HG03103 (cell line): Measurements from ENCODE around the gene ACACA.
"Not testable (repeated sequence)": the region's sequence is repeated elsewhere in the genome, so short reads cannot be mapped to it uniquely, and the experiment has no call there.

Experiments
- ATAC-seq: cut with Tn5 transposase; IDR thresholded peaks from one replicate; pipeline ENCODE4 v1.9.1; 2021; ENCODE audit warnings: low read depth; ENCODE audit not compliant: unreplicated experiment

ACACA gene

DNA sequence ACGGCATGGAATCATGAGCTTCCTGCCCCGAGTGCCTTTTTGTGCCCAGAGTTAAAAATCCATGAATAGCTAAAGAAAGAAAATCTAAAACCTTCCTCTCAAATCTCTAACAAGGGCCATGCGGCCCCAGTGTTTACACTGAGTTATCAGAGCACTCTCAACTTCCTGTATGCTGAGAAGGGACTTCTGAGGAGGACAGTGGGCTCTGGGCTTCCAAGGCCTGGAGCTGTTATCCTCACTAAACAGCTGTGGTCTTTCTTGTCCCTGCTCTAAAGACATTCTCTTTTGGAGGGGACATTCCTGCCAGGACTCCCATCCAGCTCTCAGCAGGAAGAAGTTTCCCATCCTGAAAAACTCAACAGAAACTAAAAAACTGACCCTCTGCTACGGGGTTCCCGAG, 322.3 kb downstream of the ACACA start:
- no peak for ATAC-seq

DNA sequence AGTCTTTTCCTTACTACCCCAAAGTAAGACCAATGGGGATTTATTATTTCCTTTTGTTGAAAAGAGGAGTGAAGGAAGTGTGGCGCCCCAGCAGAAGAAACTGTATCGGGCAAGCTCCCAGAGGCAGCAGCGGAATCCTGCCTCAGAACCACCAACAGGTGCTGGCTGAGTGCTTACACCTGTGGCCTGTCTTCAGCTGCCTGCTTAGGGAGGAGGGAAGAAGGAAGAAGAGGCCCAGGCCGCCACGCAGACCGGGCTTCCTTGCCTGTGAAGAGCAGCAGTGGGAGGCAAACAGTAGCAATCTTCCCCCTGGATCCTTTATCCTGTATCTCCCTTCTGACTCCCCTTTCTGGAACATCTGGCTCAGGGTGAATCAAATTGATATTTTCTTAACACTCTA, 323.2 kb downstream of the ACACA start:
- ATAC-seq: no peak

DNA sequence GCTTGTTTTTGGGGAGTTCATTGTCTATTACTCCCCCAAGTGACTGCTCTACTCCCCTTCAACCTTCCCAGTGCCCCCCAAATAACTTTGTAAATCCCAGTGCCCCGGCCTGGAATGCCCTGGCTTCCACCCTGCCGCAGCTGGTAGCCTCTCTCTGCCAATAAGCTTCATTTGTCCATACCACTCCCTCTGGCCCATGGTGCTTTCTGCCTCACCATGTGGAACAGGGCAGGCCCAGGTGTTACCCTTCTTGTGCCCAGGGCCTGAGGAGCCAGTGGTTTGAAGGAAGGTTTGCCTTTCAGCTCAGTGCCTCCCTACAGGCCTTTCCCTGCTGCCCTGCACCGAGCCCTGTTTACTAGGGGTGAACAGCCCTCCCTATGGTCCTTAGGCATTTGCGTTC, 323.7 kb downstream of the ACACA start:
- ATAC-seq: no peak

DNA sequence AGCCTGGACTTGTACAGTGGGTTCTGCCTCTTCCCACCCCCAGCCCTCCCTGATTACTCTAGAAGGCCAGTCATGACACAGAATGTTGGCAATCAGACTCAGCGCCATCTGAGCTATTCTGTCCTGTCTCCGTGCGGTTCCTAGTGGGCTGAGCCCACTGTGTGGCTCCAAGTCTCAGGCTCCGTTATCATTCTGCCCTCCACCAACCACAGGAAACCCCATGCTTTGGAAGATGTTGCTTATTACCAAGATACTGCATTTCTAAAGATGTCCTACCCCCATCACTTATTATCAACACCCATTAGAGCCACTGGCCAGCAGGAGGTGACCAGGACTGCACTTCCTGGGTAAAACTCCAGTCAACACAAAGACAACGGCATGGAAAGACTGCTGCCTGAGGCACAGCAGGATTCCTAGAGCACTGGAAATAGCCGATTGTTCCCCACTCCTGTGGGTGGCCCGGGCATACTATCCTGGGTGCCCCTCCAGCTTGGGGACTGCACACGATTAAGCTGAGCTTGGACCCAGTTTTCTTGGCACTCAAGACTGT, 324.2 kb downstream of the ACACA start:
- no peak for ATAC-seq

DNA sequence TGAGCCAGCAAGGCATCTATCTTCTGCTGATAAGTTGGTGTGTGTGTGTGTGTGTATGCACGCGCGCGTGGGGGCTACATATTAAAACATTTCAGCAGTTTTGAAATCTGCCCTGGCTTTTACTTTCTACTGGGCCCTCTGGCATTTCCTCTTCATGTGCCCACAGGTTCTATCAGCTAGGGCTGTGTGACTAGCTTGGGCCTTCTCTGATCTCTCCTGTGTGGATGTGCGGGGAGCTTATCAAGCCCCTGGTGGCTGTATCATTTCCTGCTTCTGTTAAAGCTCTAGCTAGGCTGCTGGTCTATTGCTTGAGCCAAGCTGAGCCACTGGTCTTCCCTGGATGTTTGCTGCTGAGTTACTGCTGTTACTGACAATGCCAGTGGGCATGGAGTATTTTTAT, 325.3 kb downstream of the ACACA start:
- no peak for ATAC-seq

DNA sequence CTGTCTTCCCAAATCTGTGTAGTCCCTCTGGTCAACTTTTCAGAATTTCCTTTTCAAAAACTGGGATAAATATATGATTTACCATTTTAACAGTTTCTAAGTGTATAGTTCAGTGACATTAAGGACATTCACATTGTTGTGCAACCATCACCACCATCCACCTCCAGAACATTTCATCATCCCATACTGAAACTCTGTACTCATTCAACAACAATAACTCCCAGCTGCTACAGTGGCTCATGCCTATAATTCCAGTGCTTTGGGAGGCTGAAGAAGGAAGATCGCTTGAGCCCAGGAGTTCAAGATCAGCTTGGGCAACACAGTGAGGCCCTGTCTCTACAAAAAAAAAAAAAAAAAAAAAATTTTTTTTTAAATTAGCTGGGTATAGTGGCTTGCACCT, 326.9 kb downstream of the ACACA start:
- ATAC-seq: no peak

DNA sequence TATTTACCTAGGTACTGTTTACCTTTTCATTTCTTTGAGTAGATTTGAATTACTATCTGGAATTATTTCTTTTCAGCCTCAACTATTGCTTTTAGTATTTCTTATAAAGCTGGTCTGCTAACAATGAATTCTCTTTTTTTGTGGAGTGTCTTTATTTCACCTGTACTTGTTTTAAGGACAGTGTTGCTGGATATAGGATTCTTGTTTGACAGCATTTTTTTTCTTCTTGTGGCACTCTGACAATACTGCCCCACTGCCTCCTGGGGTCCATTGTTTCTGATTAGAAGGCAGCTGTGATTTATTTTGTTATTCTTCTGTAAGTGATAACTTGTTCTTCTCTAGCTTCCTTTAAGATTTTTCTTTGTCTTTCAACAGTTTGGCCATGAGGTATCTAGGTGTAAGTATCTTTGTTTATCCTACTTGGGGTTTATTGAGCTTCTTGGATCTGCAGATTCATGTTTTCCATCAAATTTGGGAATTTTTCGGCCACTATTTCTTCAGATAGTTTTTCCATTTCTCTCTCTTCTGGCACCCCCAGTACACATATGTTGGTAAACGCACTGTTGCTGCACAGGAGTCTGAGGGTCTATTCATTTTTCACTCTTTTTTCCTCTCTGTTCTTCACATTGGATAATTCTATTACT, 327.4 kb downstream of the ACACA start:
- ATAC-seq: no peak

DNA sequence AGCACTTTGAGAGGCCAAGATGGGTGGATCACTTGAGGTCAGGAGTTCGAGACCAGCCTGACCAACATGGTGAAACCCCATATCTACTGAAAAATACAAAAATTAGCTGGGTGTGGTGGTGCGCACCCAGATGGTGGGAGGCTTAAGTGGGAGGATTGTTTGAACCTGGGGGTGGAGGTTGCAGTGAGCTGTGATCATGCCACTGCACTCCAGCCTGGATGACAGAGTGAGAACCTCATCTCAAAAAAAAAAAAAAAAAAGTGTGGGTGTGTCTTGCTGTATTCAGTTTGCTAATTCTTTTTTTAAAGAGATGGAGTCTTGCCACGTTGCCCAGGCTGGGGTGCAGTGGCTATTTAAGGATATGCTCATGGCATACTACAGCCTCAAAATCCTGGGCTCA, 333.2 kb downstream of the ACACA start:
- ATAC-seq: not testable (repeated sequence)

DNA sequence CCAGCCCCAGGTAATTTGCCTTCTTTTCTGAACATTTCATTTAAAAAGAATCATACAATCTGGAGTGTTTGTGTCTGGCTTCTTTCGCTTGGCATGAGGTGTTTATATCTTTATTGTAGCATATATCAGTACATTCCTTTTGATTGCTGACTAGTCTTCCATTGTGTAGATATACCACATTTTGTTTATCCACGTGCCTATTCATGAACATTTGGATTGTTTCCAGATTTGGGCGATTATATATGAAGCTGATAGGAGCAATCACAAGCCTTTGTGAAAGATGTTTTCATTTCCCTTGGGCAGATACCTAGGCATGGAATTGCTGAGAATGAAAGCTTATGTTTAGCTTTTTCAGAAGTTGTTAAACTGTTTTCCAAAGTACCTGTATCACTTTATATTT, 337.5 kb downstream of the ACACA start:
- no peak for ATAC-seq

DNA sequence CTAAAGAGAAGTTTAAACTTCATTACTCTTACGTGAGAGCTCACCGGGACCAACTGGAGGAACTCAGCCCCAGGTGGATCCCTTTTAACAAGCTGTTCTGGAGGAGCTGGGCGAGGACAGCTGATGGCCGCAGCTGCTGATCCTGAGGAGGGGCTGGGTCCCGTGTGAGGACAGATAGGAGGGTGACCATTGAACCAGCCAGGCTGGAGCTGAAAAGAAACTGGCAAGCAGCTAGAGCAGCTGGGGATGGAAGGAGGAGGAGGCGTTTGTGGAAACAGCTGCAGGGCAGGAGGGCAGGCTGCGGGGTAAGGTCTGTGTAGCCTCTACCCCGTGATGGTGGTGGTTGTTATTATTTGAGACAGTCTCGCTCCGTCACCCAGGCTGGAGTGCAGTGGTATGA, 338.4 kb downstream of the ACACA start:
- no peak for ATAC-seq

DNA sequence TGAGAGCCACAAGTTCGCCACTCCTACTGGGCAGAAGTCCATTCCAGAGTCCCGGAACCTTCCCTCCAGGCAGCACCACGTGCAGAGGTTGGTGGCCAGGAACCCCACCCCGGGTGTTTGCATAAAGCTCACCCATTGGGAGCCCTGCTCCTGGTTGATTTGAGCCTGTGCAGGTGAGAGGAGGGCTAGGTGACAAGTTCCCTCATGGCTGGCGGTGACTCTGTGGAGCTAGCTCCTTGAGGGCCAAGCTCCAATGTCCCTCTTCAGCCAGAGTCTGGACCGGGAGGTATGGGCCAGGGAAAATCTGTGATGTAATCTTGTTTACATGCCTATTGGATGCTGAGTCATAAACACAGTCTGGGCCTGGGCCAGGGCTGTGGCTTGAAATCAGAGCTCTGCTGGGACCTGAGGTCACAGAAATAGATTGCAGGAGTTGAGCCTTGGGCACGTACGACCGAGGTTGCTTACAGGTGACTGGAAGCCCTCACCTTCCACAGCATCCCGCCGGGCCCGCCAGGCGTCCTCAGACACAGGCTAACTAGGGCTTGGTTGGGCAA, 339.0 kb downstream of the ACACA start:
- ATAC-seq: no peak

DNA sequence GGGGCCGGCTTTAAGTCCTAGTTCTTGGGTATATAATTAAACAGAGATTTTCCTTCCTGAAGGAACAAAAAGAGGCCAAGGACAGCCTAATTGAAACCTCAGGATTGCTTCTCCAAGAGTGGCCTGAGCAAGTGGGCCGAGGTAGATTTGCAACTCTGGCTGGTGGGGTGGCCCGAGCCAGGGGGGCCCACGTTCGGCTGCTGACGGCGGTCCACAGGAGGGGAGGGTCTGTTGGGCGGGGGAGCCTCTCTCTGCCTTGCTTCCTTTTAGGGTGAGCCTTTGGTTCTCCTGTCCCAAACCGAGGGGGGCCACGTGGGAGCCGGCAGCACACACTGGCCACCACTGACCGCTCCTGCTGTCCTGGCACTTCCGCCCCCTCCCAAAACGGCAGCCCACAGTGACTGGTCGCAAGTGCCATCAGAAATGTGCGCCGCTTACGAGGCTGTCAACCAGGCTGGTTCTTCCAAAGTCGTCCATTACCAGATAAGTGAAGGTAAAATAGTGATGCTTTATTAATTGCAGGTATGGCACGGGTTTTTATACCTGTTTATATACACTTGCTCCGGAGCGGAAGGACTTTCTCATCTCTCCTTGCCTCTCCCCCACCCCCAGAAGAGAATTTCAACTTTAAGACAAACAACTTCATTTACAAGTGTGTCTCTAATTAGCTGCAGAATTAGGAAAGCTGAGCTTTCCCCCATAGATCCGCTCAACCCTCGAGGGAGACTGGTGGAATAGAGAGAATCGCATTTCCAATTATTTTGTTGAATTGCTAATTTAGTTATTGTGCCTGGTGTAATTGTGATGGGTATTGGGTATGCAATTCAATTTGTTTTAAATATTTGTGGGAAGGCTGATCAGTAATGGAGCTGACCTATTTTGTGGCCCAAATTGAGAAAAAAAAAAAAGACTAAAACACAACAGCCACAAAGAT, 340.0 kb downstream of the ACACA start:
- no peak for ATAC-seq

DNA sequence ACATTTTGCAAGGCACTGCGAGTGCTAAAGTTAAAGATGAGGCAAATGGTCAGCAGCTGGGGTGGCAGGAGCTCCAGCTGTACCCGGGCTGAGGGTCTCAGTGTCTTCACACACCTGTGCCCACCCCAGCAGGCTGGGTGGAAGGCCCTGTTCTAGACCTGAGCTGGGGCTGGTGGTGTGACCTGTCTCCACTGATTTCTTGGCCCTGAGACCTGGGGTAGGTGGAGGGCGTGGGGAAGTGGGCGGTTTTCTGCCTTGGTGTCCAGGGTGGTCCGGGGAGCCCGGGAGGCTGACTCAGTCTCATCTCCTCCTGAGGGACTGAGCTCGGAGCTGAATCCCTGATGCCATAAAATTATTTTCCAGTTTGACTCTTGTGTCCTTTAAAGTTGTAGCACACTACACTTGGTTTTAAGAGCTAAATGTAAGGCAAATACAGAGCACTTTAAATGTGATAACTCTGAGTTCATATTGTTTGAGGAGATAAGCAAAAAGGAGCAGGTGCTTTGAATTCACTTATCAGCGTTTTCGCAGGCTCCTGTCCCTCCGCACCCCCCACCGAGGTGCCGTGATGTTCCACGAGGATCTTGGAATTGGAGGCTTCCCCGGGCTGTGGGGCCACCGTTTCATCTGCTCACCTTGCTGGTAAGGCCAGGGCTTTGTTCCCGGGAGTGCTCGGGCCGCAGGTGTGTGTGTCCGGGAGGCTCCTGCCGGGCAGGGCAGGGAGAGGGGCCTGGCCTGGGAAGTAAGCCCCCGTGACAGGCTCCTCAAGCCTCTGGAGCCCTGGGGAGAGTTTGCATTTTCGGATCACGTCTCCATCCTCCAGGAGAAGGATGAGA, 340.9 kb downstream of the ACACA start:
- ATAC-seq: no peak

DNA sequence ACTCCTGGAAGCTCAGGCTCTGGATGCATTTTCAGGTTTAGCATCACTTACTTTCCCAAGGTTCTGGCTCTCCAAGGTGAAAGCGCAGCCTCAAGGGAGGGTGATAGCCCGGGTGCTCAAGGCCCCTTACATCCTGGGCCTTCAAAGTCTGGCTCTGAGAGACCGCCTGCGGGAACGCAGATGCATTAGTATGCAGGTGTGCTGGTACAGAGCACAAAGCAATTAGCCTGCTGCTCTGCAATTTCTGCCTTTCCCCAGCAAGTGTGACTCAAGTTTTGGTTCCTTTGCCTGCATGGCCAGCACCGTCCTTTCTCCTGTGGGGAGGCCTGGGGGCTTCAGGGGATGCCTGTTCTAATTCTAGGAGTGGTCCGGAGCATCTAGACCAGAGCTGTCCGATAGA, 341.7 kb downstream of the ACACA start:
- no peak for ATAC-seq

DNA sequence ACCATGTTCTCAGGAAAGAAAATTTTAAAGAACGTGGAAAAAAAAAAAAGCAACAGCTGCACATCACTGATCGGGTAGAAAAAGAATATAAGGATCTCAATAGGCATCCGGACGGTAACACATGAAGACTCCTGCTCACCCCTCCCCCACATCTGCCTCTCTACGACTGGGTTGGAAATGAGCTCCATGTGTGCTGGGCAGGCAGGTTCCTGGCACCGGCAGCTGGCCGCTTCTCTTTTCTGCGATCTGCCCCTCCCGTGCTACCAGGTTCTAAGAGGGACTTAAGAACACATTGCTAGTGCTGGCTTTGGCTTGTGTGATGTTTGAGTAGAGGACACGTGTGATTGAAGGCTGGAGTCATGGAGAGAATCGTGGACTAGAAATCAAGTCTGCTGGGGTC, 342.4 kb downstream of the ACACA start:
- ATAC-seq: no peak

DNA sequence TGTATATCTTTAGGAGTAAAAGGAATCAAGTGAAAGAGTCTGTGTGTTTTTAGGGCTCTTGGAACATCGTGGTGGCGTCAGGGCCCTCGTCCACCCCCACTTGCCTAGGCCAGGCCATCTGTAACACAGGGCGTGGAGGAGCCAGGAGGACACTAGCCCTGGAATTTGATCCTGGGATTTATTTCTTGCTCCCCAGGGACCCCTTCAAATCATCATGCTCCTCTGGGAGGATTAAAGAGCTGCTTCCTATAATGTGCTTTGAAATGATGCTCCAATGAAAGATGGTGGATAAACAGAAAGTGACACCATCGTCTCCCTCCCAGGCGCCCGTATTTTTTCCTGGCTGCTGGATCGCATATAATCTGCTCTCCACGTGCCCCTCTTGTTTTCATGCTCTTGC, 344.6 kb downstream of the ACACA start:
- ATAC-seq: no peak

DNA sequence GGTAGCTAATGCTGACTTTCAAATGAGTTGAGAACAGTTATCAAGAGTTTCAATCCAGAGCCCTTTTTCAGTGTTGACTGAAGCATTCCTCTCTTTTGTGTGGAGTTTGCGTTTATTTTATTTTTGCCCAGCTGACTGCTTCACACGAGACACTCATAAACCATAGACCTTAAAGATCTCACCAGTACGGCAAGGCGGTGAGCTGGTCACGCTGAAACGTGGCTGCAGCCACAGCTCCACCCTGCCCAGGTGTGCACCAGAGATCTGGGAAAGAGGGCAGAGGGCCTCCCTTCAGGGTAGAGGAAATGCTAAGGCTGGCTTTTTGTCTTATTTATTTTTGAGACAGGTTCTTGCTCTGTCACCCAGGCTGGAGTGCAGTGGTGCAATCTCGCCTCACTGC, 345.7 kb downstream of the ACACA start:
- ATAC-seq: no peak

DNA sequence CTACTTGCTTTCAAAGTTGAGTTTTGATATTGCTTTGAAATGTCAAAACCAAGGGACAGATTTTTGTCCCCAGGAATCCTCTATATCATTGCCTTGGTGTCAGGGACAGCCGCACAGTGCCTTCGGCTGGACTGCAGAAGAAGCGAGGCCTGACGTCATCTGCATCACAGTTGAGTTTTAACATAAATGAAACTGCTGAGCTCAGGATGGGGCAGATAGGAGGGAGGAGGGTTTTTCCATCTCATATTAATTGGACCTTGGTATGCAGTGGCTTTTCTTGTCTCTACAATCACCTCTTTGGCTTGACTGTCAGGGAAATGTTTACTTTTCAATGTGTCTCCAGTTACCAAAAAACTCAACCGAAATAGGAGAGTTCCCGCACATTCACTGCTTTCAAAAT, 346.5 kb downstream of the ACACA start:
- no peak for ATAC-seq

DNA sequence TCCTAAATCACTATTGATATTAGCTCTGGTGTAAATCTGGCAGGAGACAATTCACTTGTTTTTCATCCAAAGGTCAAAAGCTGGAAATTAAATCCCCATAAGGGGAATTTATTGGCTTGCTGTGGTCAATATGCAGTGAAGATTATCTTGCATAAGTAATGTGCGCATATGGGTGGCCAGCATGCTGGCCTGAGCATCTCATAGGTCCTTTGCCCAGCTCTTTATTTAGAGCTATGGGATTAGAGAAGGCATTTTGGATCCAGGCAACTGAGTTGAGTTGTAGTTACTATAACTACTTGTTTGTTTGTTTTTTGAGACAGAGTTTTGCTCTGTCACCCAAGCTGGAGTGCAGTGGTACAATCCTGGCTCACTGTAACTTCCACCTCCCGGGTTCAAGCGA, 347.1 kb downstream of the ACACA start:
- no peak for ATAC-seq

DNA sequence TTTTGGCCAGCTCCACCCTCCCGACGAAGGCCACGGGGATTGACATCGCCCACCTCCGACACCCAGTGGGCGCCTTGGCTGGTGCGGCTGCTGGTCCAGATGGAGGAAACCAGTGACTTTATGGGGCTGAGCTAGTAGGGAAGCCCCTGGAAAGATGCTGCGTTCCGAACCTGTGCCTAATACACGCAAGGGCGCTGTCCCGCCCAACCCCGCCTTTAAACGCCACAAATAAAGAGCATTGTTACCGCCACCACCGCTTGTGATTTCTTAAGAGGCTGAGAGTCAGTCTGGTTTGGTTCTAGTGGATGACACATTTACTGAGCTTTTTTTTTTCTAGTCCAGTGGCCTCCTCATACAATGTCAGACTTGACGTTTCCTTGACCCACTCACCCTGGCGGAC, 350.0 kb downstream of the ACACA start:
- ATAC-seq: no peak

DNA sequence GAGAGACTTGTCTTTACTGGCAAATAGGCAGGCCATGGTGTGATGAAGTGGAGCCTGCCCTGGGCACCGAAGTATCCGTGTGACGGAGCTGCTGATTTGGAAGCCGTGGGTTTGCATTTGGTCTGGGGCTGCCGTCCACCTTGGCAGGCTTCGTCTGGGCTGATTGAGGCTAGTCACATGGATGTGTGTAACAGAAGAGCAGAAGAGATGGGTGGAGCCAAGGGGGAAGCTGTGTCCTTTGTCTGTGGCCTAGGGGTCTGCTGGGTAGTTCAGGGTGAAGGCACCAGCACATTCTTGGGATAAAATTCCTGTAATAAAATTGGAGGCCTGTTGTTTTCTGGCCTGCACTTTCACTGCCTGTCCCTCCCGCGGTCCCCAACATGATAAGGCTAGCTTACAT, 351.7 kb downstream of the ACACA start:
- no peak for ATAC-seq
